Epidermal melanocyte (primary cell): ENCODE results near the gene GRIFIN.

Experiments used
- DNase-seq: peaks from one replicate; pipeline ENCODE4 v3.0.0; 2011; ENCODE audit warnings: low spot score; ENCODE audit not compliant: insufficient read length

GRIFIN gene

GRCh38 chr7:2435146-2435545 lies 41.1 kb downstream of the GRIFIN start:
- no peak for DNase-seq

GRCh38 chr7:2433713-2434550 lies 42.3 kb downstream of the GRIFIN start:
- DNase-seq, result no peak

- no peak for DNase-seq
Measured at GRCh38 chr7:2432910-2433712, 43.1 kb downstream of the GRIFIN start.

DNA sequence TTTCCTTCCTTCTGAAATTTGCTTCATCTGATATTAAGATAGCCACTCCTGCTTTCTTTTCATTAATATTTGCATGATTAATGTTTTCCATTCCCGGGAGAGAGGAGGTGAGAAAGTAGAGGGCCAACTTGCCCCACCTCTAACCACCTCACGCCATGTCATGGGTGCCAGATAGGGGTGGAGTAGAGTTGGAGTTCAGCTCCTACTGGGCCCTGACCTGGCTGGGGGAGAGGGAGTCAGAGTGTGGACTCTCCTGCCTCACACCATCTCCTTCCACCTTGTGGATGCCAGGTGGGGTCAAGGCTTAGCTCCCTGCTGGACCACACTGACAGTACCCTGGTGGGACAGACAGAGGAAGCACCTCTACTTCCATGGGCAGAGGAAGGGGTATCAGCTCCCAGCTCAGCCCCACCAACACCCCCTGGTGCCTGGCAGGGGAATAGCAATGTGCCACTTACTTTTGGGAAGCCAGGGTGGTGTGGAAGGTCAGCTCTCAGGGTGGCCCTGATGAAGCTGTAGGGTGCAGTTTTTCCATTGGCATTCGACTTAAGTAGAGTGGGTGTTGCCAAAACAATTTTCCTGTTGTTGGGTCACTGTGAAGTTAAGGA lies 44.8 kb downstream of the GRIFIN start:
- no peak for DNase-seq

GRCh38 chr7:2425749-2426148 lies 50.4 kb downstream of the GRIFIN start:
- DNase-seq, result no peak
